Astrocyte (in vitro differentiated cells and primary cell): ENCODE measurements around the gene C1orf226.

Source experiments
- EZH2 ChIP-seq: IDR thresholded peaks from 2 replicates; pipeline ENCODE4 v1.6.1; 2012; ENCODE audit warnings: mild to moderate bottlenecking, low read length, inconsistent platforms; ENCODE audit not compliant: insufficient read depth
- TF ChIP-seq, protein P1 (sequence below): IDR thresholded peaks from 2 replicates; pipeline ENCODE4 v1.5.1; 2011; ENCODE audit warnings: low read depth, mild to moderate bottlenecking, inconsistent platforms, low read length, moderate library complexity; ENCODE audit not compliant: insufficient read depth

- TF ChIP-seq, protein P1, sequence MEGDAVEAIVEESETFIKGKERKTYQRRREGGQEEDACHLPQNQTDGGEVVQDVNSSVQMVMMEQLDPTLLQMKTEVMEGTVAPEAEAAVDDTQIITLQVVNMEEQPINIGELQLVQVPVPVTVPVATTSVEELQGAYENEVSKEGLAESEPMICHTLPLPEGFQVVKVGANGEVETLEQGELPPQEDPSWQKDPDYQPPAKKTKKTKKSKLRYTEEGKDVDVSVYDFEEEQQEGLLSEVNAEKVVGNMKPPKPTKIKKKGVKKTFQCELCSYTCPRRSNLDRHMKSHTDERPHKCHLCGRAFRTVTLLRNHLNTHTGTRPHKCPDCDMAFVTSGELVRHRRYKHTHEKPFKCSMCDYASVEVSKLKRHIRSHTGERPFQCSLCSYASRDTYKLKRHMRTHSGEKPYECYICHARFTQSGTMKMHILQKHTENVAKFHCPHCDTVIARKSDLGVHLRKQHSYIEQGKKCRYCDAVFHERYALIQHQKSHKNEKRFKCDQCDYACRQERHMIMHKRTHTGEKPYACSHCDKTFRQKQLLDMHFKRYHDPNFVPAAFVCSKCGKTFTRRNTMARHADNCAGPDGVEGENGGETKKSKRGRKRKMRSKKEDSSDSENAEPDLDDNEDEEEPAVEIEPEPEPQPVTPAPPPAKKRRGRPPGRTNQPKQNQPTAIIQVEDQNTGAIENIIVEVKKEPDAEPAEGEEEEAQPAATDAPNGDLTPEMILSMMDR, result no peak
- no peak for TF ChIP-seq EZH2
These were observed 39.0 kb upstream of the C1orf226 start for GRCh38 chr1:162342452-162342983.
